Measurements from ENCODE around the gene SLC25A23.
"Not testable (repeated sequence)": the region's sequence is repeated elsewhere in the genome, so short reads cannot be mapped to it uniquely, and the experiment has no call there.

Gene SLC25A23

GRCh38 chr19:6459262-6460098, at the start of gene SLC25A23:
SLC25A23 (minus strand) TSS chr19:6459792; CDS start chr19:6459628, 164 bp downstream.
- in situ Hi-C loops (cut with MboI; ENCODE audit: low sequenced_read_pairs), result no loop called here

DNA sequence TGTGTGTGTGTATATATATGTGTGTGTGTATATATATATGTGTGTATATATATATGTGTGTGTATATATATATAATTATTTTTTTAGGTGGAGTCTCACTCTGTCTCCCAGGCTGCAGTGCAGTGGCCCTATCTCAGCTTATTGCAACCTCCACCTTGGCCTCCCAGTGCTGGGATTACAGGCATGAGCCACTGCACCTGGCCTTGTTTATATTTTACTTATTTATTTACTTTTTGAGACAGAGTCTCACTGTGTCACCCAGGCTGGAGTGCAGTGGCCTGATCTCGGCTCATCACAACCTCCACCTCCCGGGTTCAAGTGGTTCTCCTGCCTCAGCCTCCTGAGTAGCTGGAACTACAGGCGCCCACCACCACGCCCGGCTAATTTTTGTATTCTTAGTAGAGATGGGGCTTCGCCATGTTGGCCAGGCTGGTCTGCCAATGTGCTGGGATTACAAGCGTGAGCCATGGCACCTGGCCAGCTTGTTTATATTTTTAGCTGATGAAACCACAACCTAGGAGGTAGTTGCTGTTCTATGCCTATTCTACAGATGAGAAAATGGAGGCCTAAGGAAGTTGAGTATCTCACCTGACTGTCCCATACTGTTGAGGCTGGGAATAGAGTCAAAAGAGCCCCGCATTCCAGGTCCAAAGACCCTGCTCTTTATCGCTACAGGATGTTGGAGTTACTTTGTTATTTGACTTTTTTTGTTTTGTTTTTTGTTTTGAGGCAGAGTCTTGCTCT, 48.6 kb upstream of the SLC25A23 start:
- in situ Hi-C loops (cut with MboI; ENCODE audit: low sequenced_read_pairs), result not testable (repeated sequence)

DNA sequence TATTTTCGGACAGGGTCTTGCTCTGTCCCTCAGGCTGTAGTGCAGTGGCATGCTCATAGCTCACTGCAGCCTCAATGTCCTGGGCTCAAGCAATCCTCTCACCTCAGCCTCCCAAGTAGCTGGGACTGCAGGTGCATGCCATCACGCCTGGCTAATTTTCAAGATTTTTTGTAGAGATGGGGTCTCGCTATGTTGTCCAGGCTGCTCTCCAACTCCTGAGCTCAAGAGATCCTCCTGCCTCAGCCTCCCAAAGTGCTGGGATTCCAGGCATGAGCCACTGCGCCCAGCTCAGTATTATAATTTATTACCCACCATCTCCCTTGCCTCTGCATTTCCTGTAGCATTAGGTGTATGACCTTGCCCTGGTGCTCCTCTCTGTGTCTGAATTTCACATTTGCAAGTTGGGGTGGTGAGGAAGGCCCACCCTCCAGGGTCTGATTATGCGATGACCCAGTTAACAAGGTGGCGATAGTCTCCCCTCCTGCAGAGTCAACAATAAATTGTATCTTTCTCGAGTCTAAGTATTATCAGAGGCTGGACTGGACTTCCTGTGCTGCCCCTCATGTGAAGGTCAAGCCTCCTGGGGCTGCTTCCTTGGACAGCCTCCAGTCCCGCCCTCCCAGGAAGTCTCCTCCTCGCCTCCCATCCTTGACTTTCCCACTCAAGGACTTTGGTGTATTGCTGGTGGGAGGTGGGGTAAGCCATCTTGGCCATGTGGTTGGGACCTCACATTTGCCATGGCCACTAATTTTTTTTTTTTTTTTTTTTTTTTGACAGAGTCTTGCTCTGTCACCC, 44.0 kb upstream of the SLC25A23 start:
- in situ Hi-C loops (cut with MboI; ENCODE audit: low sequenced_read_pairs), result no loop called here

GRCh38 chr19:6501740-6502648, 42.4 kb upstream of the SLC25A23 start, which contains the start of gene TUBB4A:
TUBB4A (minus strand) TSS chr19:6502309; CDS start chr19:6502212, 97 bp downstream.
- in situ Hi-C loops (cut with MboI; ENCODE audit: low sequenced_read_pairs), result no loop called here

GRCh38 chr19:6500837-6501739, 41.5 kb upstream of the SLC25A23 start:
- in situ Hi-C loops (cut with MboI; ENCODE audit: low sequenced_read_pairs), result no loop called here

DNA sequence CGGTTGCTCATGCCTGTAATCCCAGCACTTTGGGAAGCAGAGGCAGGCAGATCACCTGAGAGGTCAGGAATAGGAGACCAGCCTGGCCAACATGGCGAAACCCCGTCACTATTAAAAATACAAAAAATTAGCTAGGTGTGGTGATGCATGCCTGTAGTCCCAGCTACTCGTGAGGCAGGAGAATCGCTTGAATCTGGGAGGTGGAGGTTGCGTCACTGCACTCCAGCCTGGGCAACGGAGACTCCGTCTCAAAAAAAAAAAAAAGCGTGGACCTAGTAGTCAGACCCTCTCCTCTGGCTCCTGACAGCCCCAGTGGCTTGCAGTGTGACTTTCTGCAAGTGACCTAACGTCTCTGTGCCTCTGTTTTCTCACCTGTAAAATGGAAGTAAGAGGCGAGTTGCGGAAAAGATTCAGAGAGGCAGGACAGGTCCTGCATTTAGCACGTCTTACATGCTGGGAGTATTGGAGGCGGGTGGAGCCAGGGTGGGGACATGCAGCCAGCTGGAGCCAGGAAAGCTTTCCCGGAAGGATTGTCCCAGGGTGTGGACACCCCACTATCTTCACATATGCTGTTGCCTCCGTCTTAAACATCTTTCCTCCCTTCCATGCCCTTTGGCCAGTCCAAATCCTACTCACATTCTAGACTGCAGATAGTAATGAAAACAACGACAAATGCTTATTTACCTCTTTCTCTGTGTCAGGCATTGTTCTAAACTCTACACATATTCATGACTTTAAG, 39.6 kb upstream of the SLC25A23 start:
- in situ Hi-C loops (cut with MboI; ENCODE audit: low sequenced_read_pairs), result no loop called here

- in situ Hi-C loops (cut with MboI; ENCODE audit: low sequenced_read_pairs), result no loop called here
These were observed 38.9 kb upstream of the SLC25A23 start for GRCh38 chr19:6498294-6499036.

DNA sequence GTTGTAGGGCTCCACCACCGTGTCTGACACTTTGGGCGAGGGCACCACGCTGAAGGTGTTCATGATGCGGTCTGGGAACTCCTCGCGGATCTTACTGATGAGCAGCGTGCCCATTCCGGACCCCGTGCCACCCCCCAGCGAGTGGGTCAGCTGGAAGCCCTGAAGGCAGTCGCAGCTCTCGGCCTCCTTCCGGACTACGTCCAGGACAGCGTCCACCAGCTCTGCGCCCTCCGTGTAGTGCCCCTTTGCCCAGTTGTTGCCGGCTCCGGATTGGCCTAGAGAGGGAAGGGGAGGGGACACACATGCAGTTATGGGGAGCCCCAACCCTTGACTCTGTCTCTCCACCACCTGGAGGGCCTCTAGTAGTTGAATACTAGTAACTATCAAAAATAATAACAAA, 36.4 kb upstream of the SLC25A23 start:
- in situ Hi-C loops (cut with MboI; ENCODE audit: low sequenced_read_pairs), result no loop called here

DNA sequence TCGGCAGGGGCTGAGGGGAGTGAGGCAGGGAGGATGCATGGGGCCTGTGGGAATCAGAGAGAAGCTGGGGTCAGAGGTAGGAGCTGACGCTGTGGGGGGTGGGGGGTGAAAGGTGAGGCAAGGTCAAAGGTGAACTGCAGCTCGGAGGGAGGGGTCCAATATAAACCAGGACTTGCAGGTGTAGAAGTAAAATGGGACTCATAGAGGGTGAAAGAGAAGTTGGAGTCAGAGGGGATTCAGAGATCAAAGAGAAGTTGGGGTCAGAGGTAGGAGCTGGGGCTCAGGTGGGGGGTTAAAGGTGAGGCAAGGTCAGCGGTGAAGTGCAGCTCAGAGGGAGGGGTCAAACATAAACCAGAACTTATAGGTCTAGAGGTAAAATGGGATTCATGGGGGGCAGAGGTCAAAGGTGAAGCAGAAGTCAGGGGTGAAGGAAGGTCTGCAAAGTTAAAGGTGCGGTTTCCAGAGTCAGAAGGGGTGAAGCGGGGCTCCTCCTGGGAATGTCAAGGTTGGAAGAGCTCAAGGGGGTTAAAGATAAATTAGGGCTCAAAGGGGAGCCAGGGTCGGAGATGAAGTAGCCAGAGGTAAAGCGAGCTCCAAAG, 34.9 kb upstream of the SLC25A23 start:
- in situ Hi-C loops (cut with MboI; ENCODE audit: low sequenced_read_pairs), result no loop called here

DNA sequence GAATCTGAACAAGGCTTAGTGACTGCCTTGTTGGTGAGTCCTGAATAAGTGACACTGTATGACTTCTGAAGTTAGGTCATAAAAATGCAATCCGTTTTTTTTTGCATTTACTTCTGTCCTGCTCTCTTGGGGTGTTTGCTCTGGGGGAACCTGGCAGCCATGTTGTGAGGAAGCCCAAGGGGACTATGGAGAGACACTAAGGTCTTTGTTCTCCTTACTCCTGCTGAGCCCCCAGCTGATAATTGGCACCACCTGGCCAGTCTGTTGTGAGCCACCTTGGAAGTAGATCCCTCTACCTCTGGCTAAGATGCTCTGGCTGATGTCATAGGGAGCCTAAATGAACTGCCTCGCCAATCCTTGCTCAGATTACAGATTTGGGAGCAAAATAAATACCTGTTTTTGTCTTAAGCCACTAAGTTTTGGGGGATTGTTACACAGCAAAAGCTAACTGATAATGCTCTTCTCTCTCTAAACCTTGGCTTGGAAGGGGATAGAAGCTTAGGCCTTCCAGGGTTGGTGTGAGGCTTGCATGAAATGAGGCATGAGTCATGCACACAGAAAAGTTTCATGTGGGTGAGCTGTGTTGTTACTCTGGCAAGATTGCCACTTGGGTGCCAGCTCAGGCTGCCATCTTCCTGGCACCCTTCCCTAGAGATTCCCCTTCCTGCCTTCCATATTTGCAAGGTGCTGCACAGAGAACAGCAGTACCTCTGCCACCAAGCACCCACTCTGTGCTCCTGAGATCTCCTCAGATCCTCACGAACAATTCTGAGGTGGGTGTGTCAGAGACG, 32.4 kb upstream of the SLC25A23 start:
- in situ Hi-C loops (cut with MboI; ENCODE audit: low sequenced_read_pairs), result no loop called here

DNA sequence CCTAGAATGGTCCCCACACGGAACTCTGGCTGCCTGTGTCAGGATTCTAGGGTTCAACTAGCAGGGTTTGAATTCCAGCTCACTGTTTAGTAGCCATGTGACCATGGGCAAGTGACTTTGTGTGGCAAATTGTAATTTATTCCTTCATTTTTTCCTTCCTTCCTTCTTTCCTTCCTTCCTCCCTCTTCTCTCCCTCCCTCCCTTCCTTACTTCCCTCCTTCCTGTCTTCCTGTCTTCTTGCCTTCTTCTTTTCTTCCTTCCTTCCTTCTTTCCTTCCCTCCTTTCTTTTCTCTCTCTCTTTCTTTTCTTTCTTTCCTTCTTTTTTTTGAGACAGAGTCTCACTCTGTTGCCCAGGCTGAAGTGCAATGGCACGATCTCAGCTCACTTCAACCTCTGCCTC, 30.5 kb upstream of the SLC25A23 start:
- in situ Hi-C loops (cut with MboI; ENCODE audit: low sequenced_read_pairs), result no loop called here

DNA sequence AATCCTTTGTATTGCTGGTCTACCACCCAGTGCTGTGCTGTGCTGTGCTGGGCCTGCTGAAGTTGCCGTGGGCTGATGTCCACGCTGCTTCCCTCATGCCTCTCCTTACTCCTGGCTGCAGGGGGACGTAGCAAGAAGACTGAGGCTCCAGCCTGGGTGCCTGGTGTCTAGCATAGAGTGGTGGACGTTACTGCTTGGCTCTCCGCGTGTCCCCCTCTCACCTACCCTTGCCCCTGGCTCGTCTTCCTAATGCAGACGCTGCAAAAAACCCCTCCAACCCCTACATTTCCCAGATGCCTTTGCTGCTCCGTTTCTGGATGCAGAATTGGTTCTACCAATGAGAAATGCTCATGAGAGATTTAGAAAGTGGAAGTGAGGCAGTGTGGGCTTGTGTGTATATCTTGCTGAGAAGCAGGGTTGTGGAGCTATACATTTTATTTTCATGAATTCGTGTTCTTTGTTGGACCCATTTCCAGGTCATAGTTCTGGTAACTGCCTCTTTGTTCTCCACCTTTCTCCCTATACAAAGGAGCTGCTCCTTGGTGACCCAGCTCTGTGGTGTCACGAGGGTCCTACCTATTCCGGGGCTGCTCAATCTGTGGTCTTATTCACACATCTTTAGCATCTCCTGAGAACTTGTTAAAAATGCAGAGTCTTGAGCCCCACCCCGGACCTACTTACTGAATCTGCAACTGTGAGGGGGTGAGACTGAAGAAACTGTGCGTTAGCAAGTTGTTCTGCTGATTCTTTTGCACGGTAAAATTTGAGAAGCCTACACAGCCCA, 29.9 kb upstream of the SLC25A23 start:
- in situ Hi-C loops (cut with MboI; ENCODE audit: low sequenced_read_pairs), result no loop called here

- in situ Hi-C loops (cut with MboI; ENCODE audit: low sequenced_read_pairs), result no loop called here
These were observed 25.2 kb upstream of the SLC25A23 start for GRCh38 chr19:6484831-6485230.

DNA sequence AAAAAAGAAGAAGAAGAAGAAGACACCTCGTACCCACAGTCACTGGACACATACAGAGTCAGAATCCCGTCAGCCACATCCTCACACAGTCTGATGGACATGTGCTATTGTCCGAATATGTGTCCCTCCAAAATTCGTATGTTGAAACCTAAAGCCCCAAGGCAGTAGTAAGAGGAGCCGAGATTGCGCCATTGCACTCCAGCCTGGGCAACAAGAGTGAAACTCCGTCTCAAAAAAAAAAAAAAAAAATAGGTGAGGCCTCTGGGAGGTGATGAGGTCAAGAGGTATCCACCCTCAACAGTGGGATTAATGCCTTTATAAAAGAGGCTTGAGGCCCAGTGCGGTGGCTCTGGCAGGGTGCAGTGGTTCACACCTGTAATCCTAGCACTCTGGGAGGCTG, 24.6 kb upstream of the SLC25A23 start:
- in situ Hi-C loops (cut with MboI; ENCODE audit: low sequenced_read_pairs), result no loop called here

DNA sequence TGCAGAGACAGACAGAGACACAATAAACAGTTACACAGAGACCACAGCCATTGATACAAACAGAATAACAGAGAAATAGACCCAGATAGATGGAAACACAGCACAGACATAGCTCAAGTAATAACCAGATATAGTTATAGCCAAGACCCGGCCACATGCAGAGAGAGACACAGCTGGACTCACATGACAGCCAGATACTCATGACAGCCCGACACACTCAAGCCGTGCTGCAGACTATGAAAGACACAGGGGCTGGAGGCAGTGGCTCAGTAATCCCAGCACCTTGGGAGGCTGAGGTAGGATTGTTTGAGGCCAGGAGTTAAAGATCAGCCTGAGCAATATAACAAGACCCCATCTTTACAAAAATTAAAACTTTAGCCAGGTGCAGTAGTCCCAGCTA, 23.6 kb upstream of the SLC25A23 start:
- in situ Hi-C loops (cut with MboI; ENCODE audit: low sequenced_read_pairs), result no loop called here

DNA sequence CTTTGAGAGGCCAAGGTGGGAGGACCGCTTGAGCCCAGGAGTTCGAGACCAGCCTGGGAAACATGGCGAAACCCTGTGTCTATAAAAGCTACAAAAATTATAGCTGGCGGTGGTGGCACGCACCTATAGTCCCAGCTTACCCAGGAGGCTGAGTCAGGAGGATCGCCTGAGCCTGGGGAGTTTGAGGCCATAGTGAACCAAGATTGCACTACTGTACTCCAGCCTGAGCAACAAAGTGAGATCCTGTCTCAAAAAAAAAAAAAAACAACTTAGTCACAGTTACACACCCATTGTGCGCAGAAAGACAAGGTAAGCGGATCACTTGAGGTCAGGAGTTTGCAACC, 22.7 kb upstream of the SLC25A23 start:
- in situ Hi-C loops (cut with MboI; ENCODE audit: low sequenced_read_pairs), result no loop called here
